ENCODE measurements around the gene AHRR.
"Not testable (repeated sequence)": the region's sequence is repeated elsewhere in the genome, so short reads cannot be mapped to it uniquely, and the experiment has no call there.

Gene AHRR

DNA sequence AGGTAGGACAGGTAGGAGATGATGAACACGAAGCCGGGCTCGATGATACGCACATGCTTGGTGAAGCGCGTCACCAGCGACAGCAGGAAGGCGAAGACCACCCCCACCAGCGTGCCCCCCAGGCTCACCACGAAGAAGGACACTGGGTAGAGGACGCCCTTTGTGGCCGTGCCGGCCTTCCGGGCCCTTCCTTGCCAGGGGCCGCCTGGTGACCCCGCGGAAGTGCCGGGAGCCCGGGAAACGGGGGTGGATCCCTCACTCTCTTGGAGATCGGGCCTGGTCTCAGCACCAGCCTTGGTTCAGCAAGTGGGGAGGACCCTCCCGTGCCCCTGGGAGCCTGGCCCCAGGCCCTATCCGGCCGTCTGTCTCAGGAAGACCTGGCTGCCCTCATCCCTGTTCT is 163.0 kb downstream of the AHRR start:
- DNase-seq (ENCODE audit: low read depth in 2 of 3, low spot score in 1 of 3) = no peak

DNA sequence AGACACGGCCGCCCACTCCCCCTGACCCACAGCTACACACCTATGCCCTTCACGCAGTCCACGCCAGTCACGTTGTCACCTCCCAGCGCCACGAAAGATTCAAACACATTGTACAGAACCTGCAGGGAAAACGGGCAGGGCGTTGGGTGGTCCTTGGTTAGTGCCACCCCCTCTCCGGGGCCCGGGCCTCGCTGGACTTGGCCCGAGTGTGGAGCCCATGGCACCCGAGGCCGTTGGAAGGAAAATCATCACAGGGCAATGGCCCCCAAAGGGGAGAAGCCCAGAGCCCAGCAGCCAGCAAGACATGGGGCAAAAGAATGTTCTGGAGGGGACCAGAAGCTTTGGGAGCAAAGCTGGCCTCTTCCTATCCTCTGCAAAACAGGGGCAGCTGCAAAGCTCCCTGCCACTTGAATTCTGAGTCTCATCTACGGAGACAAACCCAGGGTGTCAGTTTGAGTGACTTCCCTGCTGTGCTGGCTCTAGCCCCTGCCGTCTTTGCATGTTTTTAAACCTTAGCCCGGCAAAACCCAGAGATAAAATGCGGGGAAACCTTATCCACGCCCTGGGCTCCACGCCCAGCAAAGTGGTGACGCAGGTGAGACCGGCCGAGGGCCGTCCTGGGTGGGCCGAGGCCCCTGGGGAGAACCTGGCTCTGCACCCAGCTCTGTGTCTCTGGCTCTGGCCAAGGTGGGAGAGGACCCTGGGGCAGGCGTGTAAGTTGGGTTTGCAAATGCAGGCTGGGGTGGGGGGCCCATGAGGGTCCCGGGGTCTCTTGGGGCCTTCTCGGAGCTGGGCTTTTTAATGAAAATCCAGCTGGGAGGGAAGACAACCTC is 163.8 kb downstream of the AHRR start:
- DNase-seq (ENCODE audit: low read depth in 2 of 3, low spot score in 1 of 3) = no peak

DNA sequence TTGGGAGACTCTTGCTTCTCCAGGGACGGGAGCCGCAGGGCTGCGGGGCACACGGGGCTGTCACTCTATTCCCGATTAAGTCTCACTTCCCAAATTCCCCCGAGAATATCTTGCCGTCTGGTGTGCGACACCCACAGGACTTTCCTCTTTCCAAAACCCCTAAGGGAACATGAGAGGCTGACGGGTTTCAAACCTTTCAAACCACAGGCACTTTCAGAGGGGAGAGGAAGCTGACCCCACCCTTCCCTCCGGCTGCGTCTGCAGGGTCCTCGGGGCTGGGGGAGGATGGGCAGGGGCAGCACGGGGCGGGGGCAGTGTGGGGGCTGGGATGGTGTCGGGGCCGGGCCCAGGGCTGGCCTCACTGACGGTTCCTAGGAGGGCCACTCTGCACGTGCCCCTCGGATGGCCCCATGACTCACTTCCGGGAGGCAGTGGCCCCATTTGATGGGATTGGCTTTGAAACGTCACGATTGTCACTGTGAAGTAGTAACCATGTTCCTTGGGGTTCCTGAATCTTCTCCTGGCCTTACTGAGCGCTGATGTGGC is 164.5 kb downstream of the AHRR start:
- DNase-seq (ENCODE audit: low read depth in 2 of 3, low spot score in 1 of 3) = no peak

DNA sequence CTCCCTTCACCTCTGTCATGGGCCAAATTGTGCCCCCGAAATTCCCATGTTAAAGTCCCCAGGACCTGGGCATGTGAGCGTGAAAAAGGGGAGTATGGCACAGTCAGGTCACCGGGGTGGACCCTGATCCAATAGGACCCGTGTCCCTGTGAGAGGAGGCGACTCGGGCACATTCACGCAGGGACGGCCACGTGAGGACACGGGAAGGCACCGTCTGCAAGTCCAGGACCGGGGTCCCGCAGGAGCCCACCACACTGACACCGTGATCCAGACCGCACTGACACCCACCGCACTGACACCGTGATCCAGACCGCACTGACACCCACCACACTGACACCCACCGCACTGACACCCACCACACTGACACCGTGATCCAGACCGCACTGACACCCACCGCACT is 165.1 kb downstream of the AHRR start:
- DNase-seq (ENCODE audit: low read depth in 2 of 3, low spot score in 1 of 3) = not testable (repeated sequence)

Measured in stimulated activated CD4-positive, alpha-beta T cell treated with anti-CD3 and anti-CD28 coated beads, Interleukin-12 subunit alpha, Interleukin-12 subunit beta, amount 100 ng/mL, for 48 hours (primary cell).